H9 (cell line): ENCODE data around the gene DDX60. TPM values are rescaled to one million over a fixed set of nuclear protein-coding genes. Genes with fewer than 3 reads are reported as not detected.

Experiments used
- DNase-seq: peaks from one replicate; pipeline ENCODE4 v3.0.0-alpha.2; 2017
- H2AFZ ChIP-seq: one replicate; pipeline ENCODE4 v1.6.1; 2013; ENCODE audit warnings: mild to moderate bottlenecking, low read length, control low read depth, moderate library complexity
- H2AK5ac ChIP-seq: 2 replicates; pipeline ENCODE4 v1.6.1; 2013; ENCODE audit warnings: low read length, control low read depth, mixed read lengths; ENCODE audit not compliant: insufficient read length
- H2BK120ac ChIP-seq: one replicate; pipeline ENCODE4 v1.6.1; 2013; ENCODE audit warnings: low read depth, mild to moderate bottlenecking, low read length, control low read depth, inconsistent platforms; ENCODE audit not compliant: poor library complexity, severe bottlenecking
- H2BK12ac ChIP-seq: 2 replicates; pipeline ENCODE4 v1.6.1; 2013; ENCODE audit warnings: low read length, control low read depth, mixed read lengths, low read depth; ENCODE audit not compliant: insufficient read length
- H2BK15ac ChIP-seq: 2 replicates; pipeline ENCODE4 v1.6.1; 2013; ENCODE audit warnings: low read depth, low read length, control low read depth
- H2BK20ac ChIP-seq: one replicate; pipeline ENCODE4 v1.6.1; 2013; ENCODE audit warnings: low read depth, mild to moderate bottlenecking, low read length, control low read depth, inconsistent platforms; ENCODE audit not compliant: poor library complexity, severe bottlenecking
- H2BK5ac ChIP-seq: 2 replicates; pipeline ENCODE4 v1.6.1; 2013; ENCODE audit warnings: low read length, control low read depth, mixed read lengths; ENCODE audit not compliant: insufficient read length
- H3K14ac ChIP-seq: 2 replicates; pipeline ENCODE4 v1.6.1; 2013; ENCODE audit warnings: low read length, control low read depth; ENCODE audit not compliant: insufficient read depth
- H3K18ac ChIP-seq: 2 replicates; pipeline ENCODE4 v1.6.1; 2013; ENCODE audit warnings: low read depth, mild to moderate bottlenecking, mixed read lengths, low read length, control low read depth; ENCODE audit not compliant: insufficient read length
- H3K23ac ChIP-seq: 2 replicates; pipeline ENCODE4 v1.6.1; 2013; ENCODE audit warnings: low read length, control low read depth, mixed read lengths, low read depth; ENCODE audit not compliant: insufficient read length
- H3K23me2 ChIP-seq: 2 replicates; pipeline ENCODE4 v1.6.1; 2013; ENCODE audit warnings: low read depth, mild to moderate bottlenecking, mixed read lengths, low read length, control low read depth; ENCODE audit not compliant: insufficient read length, poor library complexity, severe bottlenecking
- H3K27ac ChIP-seq: 2 replicates; pipeline ENCODE4 v1.5.1; 2013; ENCODE audit warnings: low read length, control low read depth, mixed read lengths, low read depth; ENCODE audit not compliant: insufficient read length
- H3K27me3 ChIP-seq: 2 replicates; pipeline ENCODE4 v1.6.1; 2013; ENCODE audit warnings: low read length, control low read depth, inconsistent platforms; ENCODE audit not compliant: insufficient read depth
- H3K4ac ChIP-seq: 2 replicates; pipeline ENCODE4 v1.6.1; 2013; ENCODE audit warnings: low read depth, mild to moderate bottlenecking, control low read depth, inconsistent platforms, low read length, moderate library complexity
- H3K4me1 ChIP-seq: 2 replicates; pipeline ENCODE4 v1.6.1; 2013; ENCODE audit warnings: low read length, control low read depth, inconsistent platforms; ENCODE audit not compliant: insufficient read depth
- H3K4me2 ChIP-seq: 2 replicates; pipeline ENCODE4 v1.6.1; 2013; ENCODE audit warnings: low read length, control low read depth, mixed read lengths; ENCODE audit not compliant: insufficient read length, insufficient read depth
- H3K56ac ChIP-seq: 2 replicates; pipeline ENCODE4 v1.6.1; 2013; ENCODE audit warnings: low read depth, mild to moderate bottlenecking, mixed read lengths, low read length, control low read depth; ENCODE audit not compliant: insufficient read length
- H3K79me1 ChIP-seq: 2 replicates; pipeline ENCODE4 v1.6.1; 2013; ENCODE audit warnings: low read depth, mild to moderate bottlenecking, moderate library complexity, low read length, control low read depth, inconsistent platforms; ENCODE audit not compliant: insufficient read depth, poor library complexity, severe bottlenecking
- H3K79me2 ChIP-seq: 2 replicates; pipeline ENCODE4 v1.6.1; 2013; ENCODE audit warnings: low read length, control low read depth, inconsistent platforms; ENCODE audit not compliant: insufficient read depth
- H3K9ac ChIP-seq: 2 replicates; pipeline ENCODE4 v1.6.1; 2013; ENCODE audit warnings: low read length, control low read depth, mixed read lengths; ENCODE audit not compliant: insufficient read length; ENCODE audit errors: extremely low read depth
- H3K9me3 ChIP-seq: one replicate; pipeline ENCODE4 v1.6.1; 2013; ENCODE audit warnings: low read depth, low read length, inconsistent platforms; ENCODE audit not compliant: control insufficient read depth
- H3T11ph ChIP-seq: one replicate; pipeline ENCODE4 v1.6.1; 2013; ENCODE audit warnings: mild to moderate bottlenecking, low read length, control low read depth, inconsistent platforms
- H4K20me1 ChIP-seq: one replicate; pipeline ENCODE4 v1.6.1; 2013; ENCODE audit not compliant: control insufficient read depth, insufficient read length, insufficient read depth
- H4K5ac ChIP-seq: 2 replicates; pipeline ENCODE4 v1.6.1; 2013; ENCODE audit warnings: low read depth, mild to moderate bottlenecking, mixed read lengths, low read length, control low read depth; ENCODE audit not compliant: insufficient read length
- H4K8ac ChIP-seq: replicated peaks from 2 replicates; pipeline ENCODE4 v1.6.1; 2013; ENCODE audit warnings: low read length, control low read depth, mixed read lengths, low read depth; ENCODE audit not compliant: insufficient read length
- H4K91ac ChIP-seq: 2 replicates; pipeline ENCODE4 v1.6.1; 2013; ENCODE audit warnings: low read depth, mild to moderate bottlenecking, moderate library complexity, mixed read lengths, low read length, control low read depth; ENCODE audit not compliant: insufficient read length
- H3K27ac Mint-ChIP-seq, 3 experiments: 2 replicates in 2 of 3; 3 replicates in 1 of 3; pipeline ENCODE4 v1.8.0; 2020 to 2021; ENCODE audit warnings: mixed read lengths in 3 of 3, mild to moderate bottlenecking in 1 of 3, moderate library complexity in 1 of 3
- H3K27me3 Mint-ChIP-seq: 2 replicates; pipeline ENCODE4 v1.8.0; 2021; ENCODE audit warnings: low read depth, mild to moderate bottlenecking, moderate library complexity, mixed read lengths
- H3K36me3 Mint-ChIP-seq, 3 experiments: 2 replicates in 2 of 3; 3 replicates in 1 of 3; pipeline ENCODE4 v1.8.0; 2020 to 2021; ENCODE audit warnings: low read depth in 3 of 3, mixed read lengths in 3 of 3; ENCODE audit not compliant: insufficient read depth in 1 of 3
- H3K4me1 Mint-ChIP-seq, 2 experiments: 2 replicates each; pipeline ENCODE4 v1.8.0; 2020; ENCODE audit warnings: mixed read lengths in 2 of 2
- H3K4me3 Mint-ChIP-seq, 2 experiments: 2 replicates in 1 of 2; 3 replicates in 1 of 2; pipeline ENCODE4 v1.8.0; 2020 to 2021; ENCODE audit warnings: mild to moderate bottlenecking in 2 of 2, mixed read lengths in 2 of 2, moderate library complexity in 1 of 2
- H3K9me3 Mint-ChIP-seq, 2 experiments: 2 replicates in 1 of 2; 3 replicates in 1 of 2; pipeline ENCODE4 v1.8.0; 2020; ENCODE audit warnings: mild to moderate bottlenecking in 2 of 2, mixed read lengths in 2 of 2, moderate library complexity in 1 of 2
- WGBS: extraction: QIAGEN DNeasy Blood & Tissue Kit; methylation state at CpG from one replicate; pipeline ENCODE4 v1.1.7; 2013; ENCODE audit warnings: missing lambda C conversion rate, low lambda C conversion rate, mixed read lengths; ENCODE audit not compliant: insufficient read length; ENCODE audit errors: extremely low coverage; 5-methylcytosine and 5-hydroxymethylcytosine counted together
- total RNA-seq: library from RNA; stranded (reverse); gene quantifications from 2 replicates; pipeline ENCODE4 v1.2.1, GENCODE V29; 2021
- TF ChIP-seq, protein P1 (sequence below): fragments of 200-600 bp; sonication (generic); conservative IDR thresholded peaks from 3 replicates; pipeline ENCODE4 v1.8.0; 2021; ENCODE audit warnings: antibody characterized with exemption, mild to moderate bottlenecking

Gene DDX60
- total RNA-seq, 1 experiment from 2014 or later = 3.9 TPM

DNA sequence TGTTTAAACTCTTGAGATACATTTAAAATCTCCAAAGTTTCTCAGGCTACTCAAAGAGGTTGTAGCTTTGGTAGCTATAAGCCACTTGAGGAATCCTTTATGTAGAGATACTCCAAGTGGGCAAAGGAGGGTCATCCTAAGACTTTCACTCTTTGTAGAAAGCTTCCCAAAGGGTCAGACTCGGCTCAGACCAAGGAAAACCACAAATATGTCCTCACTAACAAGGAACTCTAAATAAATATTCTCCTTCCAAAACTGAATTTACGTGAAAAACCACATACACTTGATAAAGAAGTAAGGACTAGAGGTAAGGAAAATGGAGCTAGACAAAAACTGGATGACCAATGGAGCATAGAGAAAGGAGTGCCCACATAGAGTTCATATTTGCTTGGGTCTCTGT is 41.7 kb upstream of the DDX60 start:
- no peak overlapping the region for H3K23ac ChIP-seq
- no peak overlapping the region for H2AK5ac ChIP-seq
- no peak overlapping the region for H3K56ac ChIP-seq
- H3T11ph ChIP-seq = no peak overlapping the region
- H3K27ac ChIP-seq = no peak overlapping the region
- WGBS = no CpG with 5 or more reads among the region's 2 CpGs
- no peaks in the 10 kb centered on the region for H3K9me3 ChIP-seq
- TF ChIP-seq, protein P1, sequence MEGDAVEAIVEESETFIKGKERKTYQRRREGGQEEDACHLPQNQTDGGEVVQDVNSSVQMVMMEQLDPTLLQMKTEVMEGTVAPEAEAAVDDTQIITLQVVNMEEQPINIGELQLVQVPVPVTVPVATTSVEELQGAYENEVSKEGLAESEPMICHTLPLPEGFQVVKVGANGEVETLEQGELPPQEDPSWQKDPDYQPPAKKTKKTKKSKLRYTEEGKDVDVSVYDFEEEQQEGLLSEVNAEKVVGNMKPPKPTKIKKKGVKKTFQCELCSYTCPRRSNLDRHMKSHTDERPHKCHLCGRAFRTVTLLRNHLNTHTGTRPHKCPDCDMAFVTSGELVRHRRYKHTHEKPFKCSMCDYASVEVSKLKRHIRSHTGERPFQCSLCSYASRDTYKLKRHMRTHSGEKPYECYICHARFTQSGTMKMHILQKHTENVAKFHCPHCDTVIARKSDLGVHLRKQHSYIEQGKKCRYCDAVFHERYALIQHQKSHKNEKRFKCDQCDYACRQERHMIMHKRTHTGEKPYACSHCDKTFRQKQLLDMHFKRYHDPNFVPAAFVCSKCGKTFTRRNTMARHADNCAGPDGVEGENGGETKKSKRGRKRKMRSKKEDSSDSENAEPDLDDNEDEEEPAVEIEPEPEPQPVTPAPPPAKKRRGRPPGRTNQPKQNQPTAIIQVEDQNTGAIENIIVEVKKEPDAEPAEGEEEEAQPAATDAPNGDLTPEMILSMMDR = no peak
- no peak overlapping the region for H4K5ac ChIP-seq
- Mint-ChIP-seq H3K4me1 (0 out of 4 replicates have a peak, but pooled peaks cover 0 to 3% of the 10 kb centered on the region in 2 experiments), H3K36me3 (no peaks in the 10 kb centered on the region), H3K9me3 (no peaks in the 10 kb centered on the region), H3K4me3 (no peak overlapping the region), H3K27ac (no peak overlapping the region), H3K27me3 (no peaks in the 10 kb centered on the region)
- no peak overlapping the region for H2BK20ac ChIP-seq
- H3K4ac ChIP-seq = no peak overlapping the region
- no peak overlapping the region for H2AFZ ChIP-seq
- H2BK120ac ChIP-seq = no peak overlapping the region
- H3K79me2 ChIP-seq = no peaks in the 10 kb centered on the region
- no peak overlapping the region for H4K8ac ChIP-seq
- no peaks in the 10 kb centered on the region for H3K79me1 ChIP-seq
- no peak overlapping the region for H2BK15ac ChIP-seq
- no peak overlapping the region for H2BK5ac ChIP-seq
- H3K4me2 ChIP-seq = no peak overlapping the region
- H4K91ac ChIP-seq = no peak overlapping the region
- no peaks in the 10 kb centered on the region for H3K23me2 ChIP-seq
- no peak overlapping the region for H3K14ac ChIP-seq
- no peaks in the 10 kb centered on the region for H3K4me1 ChIP-seq
- H3K27me3 ChIP-seq = no peaks in the 10 kb centered on the region
- no peak overlapping the region for H3K9ac ChIP-seq
- no peak for DNase-seq
- H4K20me1 ChIP-seq = no peaks in the 10 kb centered on the region
- no peak overlapping the region for H3K18ac ChIP-seq
- no peak overlapping the region for H2BK12ac ChIP-seq
